Tibial nerve (tissue), 4 donors: ENCODE measurements around the gene GALNTL6. TPM values are rescaled to one million over a fixed set of nuclear protein-coding genes. Genes with fewer than 3 reads are reported as not detected.

Source experiments
- DNase-seq, 2 donors: peaks; one replicate each; pipeline ENCODE4 v3.0.0-alpha.2; 2019; ENCODE audit warnings: low spot score in 2 of 2
- H3K27ac ChIP-seq, 4 donors: fragments of 200-600 bp; sonication (generic) in 3 of 4; one replicate each; pipeline ENCODE4 v1.5.1; 2017 to 2019; ENCODE audit warnings: mild to moderate bottlenecking in 1 of 4
- H3K27me3 ChIP-seq, 2 donors: fragments of 200-600 bp; sonication (generic) in 1 of 2; one replicate each; pipeline versions ENCODE4 v1.5.1 to v1.6.0; 2017 to 2019
- H3K36me3 ChIP-seq, 3 donors: fragments of 200-600 bp; sonication (generic); one replicate each; pipeline ENCODE4 v1.5.1; 2018 to 2019
- H3K4me1 ChIP-seq, 4 donors: fragments of 200-600 bp; sonication (generic) in 3 of 4; one replicate each; pipeline ENCODE4 v1.5.1; 2017 to 2019
- H3K4me3 ChIP-seq, 4 donors: fragments of 200-600 bp; sonication (generic) in 3 of 4; one replicate each; pipeline ENCODE4 v1.5.1; 2017 to 2019; ENCODE audit warnings: mild to moderate bottlenecking in 1 of 4, moderate library complexity in 1 of 4
- H3K9me3 ChIP-seq, 4 donors: fragments of 200-600 bp; sonication (generic) in 3 of 4; one replicate each; pipeline ENCODE4 v1.5.1; 2017 to 2019
- EP300 ChIP-seq, 2 donors: sonication (generic); formaldehyde crosslinking; IDR thresholded peaks; one replicate each; pipeline ENCODE4 v1.6.1; 2017; ENCODE audit warnings: antibody characterized with exemption in 2 of 2, mild to moderate bottlenecking in 1 of 2
- POLR2A ChIP-seq, 2 donors: fragments of 450-650 bp; IDR thresholded peaks; one replicate each; pipeline ENCODE4 v1.6.1; 2017; ENCODE audit warnings: antibody characterized with exemption in 2 of 2, mild to moderate bottlenecking in 2 of 2, moderate library complexity in 2 of 2
- WGBS, 2 donors: methylation state at CpG; one replicate each; pipeline ENCODE4 v1.1.5; 2018; 5-methylcytosine and 5-hydroxymethylcytosine counted together
- total RNA-seq, 4 donors: library from RNA; depleted of rRNA; stranded (reverse); fragments of >200 nt; gene quantifications; one replicate each; pipeline ENCODE4 v1.1.0, GENCODE V29; 2016
- TF ChIP-seq, protein P1 (sequence below), 5 experiments: fragments of 200-600 bp in 3 of 5; fragments of 450-650 bp in 2 of 5; sonication (generic) in 3 of 5; IDR thresholded peaks; one replicate each; pipeline ENCODE4 v1.5.1; 2016 to 2019; ENCODE audit warnings: antibody characterized with exemption in 5 of 5, mild to moderate bottlenecking in 3 of 5, moderate library complexity in 2 of 5

Gene GALNTL6
- total RNA-seq, 4 donors from 2014 or later: not detected

- H3K4me1 ChIP-seq: no peaks in the 10 kb centered on the region
- no peak overlapping the region for H3K4me3 ChIP-seq
- no peaks in the 10 kb centered on the region for H3K27me3 ChIP-seq
- TF ChIP-seq POLR2A (IDR thresholded peaks at IDR 0.05) (no peak), EP300 (IDR thresholded peaks at IDR 0.05) (no peak)
- TF ChIP-seq, protein P1, sequence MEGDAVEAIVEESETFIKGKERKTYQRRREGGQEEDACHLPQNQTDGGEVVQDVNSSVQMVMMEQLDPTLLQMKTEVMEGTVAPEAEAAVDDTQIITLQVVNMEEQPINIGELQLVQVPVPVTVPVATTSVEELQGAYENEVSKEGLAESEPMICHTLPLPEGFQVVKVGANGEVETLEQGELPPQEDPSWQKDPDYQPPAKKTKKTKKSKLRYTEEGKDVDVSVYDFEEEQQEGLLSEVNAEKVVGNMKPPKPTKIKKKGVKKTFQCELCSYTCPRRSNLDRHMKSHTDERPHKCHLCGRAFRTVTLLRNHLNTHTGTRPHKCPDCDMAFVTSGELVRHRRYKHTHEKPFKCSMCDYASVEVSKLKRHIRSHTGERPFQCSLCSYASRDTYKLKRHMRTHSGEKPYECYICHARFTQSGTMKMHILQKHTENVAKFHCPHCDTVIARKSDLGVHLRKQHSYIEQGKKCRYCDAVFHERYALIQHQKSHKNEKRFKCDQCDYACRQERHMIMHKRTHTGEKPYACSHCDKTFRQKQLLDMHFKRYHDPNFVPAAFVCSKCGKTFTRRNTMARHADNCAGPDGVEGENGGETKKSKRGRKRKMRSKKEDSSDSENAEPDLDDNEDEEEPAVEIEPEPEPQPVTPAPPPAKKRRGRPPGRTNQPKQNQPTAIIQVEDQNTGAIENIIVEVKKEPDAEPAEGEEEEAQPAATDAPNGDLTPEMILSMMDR (IDR thresholded peaks at IDR 0.05): no peak
- no peaks in the 10 kb centered on the region for H3K36me3 ChIP-seq
- no peaks in the 10 kb centered on the region for H3K9me3 ChIP-seq
- no peak overlapping the region for H3K27ac ChIP-seq
- WGBS, 2 donors: 82 to 85% methylated on average over 2 of the region's 2 CpGs
- DNase-seq: no peak
These were observed 835.3 kb downstream of the GALNTL6 start for GRCh38 chr4:172648471-172648870.

DNA sequence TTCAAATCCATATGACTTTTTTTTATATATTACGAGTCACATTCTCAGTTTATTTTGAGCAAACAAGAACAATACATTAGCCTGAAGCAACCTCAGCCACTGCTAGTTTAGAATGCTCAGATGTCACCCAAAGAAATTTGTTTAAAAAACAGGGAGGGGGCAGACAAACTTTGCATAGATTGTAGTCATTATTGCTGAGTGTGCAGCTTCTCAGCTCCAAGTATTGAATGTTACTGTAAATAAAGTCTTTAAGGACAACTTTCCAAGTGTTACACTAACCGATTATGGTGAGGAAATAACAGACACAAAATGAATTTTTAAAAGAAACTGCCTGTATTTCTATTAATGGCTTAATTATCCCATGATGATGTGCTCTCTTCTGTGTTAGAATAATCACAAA is 835.9 kb downstream of the GALNTL6 start:
- no peak for DNase-seq
- TF ChIP-seq, protein P1 (IDR thresholded peaks at IDR 0.05): no peak
- TF ChIP-seq EP300 (IDR thresholded peaks at IDR 0.05): no peak
- no peak for TF ChIP-seq POLR2A (IDR thresholded peaks at IDR 0.05)
- no peak overlapping the region for H3K27ac ChIP-seq
- WGBS, 2 donors: 54 to 59% methylated on average over 2 of the region's 2 CpGs
- no peaks in the 10 kb centered on the region for H3K9me3 ChIP-seq
- H3K36me3 ChIP-seq: no peaks in the 10 kb centered on the region
- H3K4me1 ChIP-seq: no peaks in the 10 kb centered on the region
- no peak overlapping the region for H3K4me3 ChIP-seq
- H3K27me3 ChIP-seq: no peaks in the 10 kb centered on the region

GRCh38 chr4:172650758-172651530 is 837.7 kb downstream of the GALNTL6 start:
- no peaks in the 10 kb centered on the region for H3K9me3 ChIP-seq
- no peaks in the 10 kb centered on the region for H3K36me3 ChIP-seq
- no peak for DNase-seq
- H3K27ac ChIP-seq: no peak overlapping the region
- H3K27me3 ChIP-seq: no peaks in the 10 kb centered on the region
- TF ChIP-seq EP300 (IDR thresholded peaks at IDR 0.05): no peak
- no peaks in the 10 kb centered on the region for H3K4me1 ChIP-seq
- 61 to 64% methylated on average over 1 of the region's 1 CpG for WGBS, 2 donors
- no peak overlapping the region for H3K4me3 ChIP-seq

DNA sequence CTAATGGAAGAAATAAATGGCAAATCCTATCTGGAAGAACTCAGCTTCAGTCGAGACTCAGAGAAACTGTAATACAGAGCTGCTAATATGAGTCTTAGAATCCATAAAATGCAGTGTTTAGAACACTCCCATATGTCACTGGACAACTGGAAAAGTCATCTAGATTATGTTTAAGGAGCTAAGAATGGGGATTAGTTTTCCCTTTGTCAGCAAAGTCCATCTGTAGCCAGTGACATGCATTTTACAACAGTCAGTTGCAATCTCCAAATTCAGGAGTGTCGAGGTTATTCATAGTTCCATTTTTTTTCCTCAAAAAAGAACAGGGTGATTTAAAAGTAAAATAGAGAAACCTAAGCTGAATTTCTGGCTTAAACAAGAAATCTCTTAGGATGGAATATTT is 838.8 kb downstream of the GALNTL6 start:
- H3K9me3 ChIP-seq: no peaks in the 10 kb centered on the region
- no peak for DNase-seq
- WGBS, 2 donors: 61 to 62% methylated on average over 2 of the region's 2 CpGs
- TF ChIP-seq EP300 (IDR thresholded peaks at IDR 0.05) (no peak), POLR2A (IDR thresholded peaks at IDR 0.05) (no peak)
- TF ChIP-seq, protein P1 (IDR thresholded peaks at IDR 0.05): no peak
- no peak overlapping the region for H3K27ac ChIP-seq
- H3K36me3 ChIP-seq: no peaks in the 10 kb centered on the region
- H3K27me3 ChIP-seq: no peaks in the 10 kb centered on the region
- no peaks in the 10 kb centered on the region for H3K4me1 ChIP-seq
- no peak overlapping the region for H3K4me3 ChIP-seq

DNA sequence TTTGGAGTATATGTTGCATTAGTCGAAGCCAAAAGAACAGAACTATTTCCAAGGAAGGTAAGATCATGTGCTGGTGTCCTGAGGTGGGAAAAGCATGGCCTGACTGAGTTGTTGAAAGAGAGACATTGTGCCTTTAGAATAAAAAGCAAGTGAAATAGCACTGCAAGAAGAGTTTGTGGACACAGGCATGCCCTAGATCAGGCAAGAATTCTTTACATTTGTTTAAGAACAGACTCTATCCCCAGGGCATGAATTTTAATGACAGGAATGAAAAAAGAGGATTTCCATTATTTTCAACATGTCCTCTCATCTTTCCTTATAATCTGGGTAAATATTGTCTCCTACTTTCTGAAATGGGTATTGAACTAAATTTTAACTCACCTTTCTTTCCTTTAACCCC is 839.2 kb downstream of the GALNTL6 start:
- TF ChIP-seq EP300 (IDR thresholded peaks at IDR 0.05) (no peak), POLR2A (IDR thresholded peaks at IDR 0.05) (no peak)
- TF ChIP-seq, protein P1 (IDR thresholded peaks at IDR 0.05): no peak
- DNase-seq: no peak
- H3K27ac ChIP-seq: no peak overlapping the region
- no peaks in the 10 kb centered on the region for H3K36me3 ChIP-seq
- no peaks in the 10 kb centered on the region for H3K9me3 ChIP-seq
- WGBS, 2 donors: 48 to 65% methylated on average over 1 of the region's 1 CpG
- no peaks in the 10 kb centered on the region for H3K27me3 ChIP-seq
- H3K4me3 ChIP-seq: no peak overlapping the region
- H3K4me1 ChIP-seq: no peaks in the 10 kb centered on the region
